NK-92 (cell line): ENCODE measurements around the gene SCN5A.

Experiments used
- DNase-seq: peaks from one replicate; lab custom pipeline; 2025; ENCODE audit not compliant: unreplicated experiment; lab: John Stamatoyannopoulos, UW

Gene SCN5A

DNA sequence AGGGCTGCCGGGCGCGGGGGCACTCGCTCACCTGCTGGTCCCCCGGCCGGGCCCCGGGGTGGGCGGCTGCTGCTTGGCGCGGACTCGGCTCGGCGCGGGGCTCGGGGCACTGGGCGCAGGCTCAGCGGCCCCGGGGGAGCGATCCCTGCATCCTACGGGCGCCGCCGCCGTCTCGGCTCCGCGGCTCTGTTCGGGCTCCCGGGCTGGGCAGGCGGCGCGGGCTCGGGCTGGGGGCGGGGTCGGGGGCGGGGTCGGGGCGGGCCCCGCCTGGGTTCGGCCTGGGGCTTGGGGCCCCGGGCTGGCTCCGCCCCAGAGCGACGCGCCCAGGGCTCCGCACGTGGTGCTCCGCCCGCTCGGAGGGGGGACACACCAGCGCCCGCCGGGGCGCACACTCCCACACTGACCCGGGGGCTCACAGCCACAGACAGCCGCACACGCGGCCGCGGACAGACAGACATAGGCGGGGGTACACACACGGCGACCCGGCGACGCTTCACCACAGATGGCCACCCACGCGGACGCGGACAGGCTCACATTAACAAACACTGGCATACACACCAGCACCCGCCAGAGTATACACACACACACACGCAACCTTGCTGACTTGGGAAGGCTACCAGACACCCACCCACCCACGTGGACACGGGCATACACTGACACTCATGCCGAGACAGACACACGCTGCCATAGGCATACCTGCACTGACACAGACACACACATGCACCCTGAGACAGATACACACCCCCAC, at the start of gene SCN5A:
Gene SCN5A, minus strand, starts transcription at position 188 of the 748 bp plus-strand sequence. CDS start 16,380 bp downstream, outside the sequence.
- DNase-seq: no peak

DNA sequence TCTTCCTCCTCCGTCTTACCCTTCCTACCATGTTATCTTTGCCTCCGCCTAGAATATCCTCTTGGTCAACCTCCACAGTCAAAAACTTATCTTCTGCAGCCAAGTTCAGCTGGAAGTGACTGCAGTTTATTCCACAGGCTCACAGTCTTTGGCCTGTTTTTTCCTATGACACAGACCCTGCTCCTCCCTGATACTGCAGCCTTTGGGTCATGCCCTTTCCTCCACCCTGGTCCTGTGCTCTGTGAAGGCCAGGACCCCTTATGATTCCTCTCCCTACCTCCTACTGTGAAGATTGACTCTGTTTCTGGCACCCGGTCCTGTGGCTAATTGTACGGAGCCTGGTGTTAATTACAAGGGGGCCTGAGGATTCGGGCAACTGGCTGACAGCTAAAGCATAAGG, 49.3 kb upstream of the SCN5A start:
- no peak for DNase-seq

DNA sequence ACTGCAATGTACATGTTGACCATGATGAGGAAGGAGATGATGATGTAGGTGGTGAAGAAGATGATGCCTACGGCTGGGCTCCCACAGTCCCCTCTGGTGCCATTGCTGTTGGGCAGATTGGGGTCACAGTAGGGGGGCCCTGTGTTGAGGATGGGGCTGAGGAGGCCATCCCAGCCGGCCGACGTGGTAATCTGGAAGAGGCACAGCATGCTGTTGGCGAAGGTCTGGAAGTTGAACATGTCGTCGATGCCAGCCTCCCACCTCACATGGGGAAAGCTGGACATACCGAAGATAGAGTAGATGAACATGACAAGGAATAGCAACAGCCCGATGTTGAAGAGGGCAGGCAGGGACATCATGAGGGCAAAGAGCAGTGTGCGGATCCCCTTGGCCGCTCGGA, 48.6 kb upstream of the SCN5A start:
- no peak for DNase-seq

DNA sequence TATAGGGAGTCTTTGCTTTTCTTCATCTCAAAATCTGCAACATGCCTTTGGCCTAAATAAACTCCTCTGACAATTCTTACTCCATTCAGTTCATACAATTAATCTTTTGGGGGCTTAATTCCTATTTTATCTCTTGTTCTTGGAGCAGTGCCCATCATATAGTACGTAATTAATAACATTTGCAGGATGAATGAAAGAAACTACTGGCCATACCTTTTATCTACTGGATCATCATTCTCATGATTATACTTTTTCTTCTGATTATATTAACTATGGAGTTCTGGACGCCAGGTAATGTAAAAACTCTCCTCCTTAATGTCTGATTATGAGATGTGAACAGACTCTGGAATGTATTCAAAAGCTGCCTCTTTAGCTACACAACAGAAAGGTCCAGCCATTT, 46.5 kb upstream of the SCN5A start:
- DNase-seq: no peak

DNA sequence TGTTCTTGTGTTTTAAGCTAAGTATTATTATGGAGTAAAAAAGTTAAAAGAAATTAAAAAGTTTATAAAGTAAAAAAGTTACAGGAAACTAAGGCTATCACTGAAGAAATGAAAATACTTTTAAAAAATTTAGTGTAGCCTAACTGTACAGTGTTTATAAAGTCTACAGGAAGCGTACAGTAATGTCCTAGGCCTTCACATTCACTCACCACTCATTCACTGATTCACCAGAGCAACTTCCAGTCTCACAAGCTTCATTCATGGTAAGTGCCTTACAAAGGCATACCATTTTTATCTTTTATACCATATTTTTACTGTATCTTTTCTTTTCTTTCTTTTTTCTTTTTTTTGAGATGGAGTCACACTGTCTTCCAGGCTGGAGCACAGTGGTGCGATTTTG, 40.7 kb upstream of the SCN5A start:
- DNase-seq: no peak

DNA sequence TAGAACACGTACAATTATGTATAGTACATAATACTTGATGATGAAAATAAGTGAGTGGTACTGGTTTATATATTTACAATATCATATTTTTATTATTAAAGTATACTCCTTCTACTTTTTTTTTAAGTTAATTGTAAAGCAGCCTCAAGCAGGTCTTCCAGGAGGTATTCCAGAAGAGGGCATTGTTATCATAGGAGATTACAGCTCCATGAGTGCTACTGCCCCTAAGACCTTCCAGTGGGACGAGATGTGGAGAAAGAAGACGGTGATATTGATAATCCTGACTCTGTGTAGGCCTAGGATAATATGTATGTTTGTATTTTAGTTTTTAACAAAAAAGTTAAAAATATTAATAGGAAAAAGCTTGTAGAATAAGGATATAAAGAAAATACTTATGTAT, 40.3 kb upstream of the SCN5A start:
- no peak for DNase-seq

DNA sequence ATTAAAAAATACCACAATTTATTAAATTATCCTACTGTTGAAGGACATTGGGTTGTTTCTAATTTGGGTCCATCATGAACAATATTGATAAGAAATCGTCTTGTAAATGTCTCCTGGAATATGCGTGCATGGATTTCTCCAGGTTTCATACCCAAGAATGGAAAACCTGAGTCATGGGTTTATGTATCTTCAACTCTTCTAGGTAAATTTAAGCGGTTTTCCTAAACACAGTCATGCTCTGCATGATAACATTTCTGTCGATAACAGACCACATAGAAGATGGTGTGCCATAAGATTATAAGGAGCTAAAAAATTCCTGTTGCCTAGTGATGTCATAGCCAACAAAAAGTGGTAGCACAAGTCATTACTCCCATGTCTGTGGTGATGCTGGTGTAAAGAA, 39.9 kb upstream of the SCN5A start:
- no peak for DNase-seq

DNA sequence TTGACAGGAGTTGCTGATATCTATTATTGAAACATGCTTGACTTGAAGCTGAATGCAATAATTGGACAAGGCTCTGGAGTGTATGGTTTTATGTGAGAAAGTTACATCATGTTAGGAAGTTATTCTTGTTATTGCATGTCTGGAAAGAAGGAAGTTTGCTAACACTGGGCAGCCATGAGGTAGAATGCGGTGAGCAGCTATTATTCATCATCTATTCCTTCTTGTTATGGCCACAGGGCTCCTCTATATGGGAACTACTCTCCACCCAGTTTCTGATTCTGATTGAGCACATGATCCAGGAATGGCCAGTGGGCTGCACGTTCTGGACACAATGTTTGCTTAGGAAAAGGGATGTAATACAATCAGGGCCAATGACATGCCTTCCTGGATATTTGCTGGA, 37.8 kb upstream of the SCN5A start:
- no peak for DNase-seq

DNA sequence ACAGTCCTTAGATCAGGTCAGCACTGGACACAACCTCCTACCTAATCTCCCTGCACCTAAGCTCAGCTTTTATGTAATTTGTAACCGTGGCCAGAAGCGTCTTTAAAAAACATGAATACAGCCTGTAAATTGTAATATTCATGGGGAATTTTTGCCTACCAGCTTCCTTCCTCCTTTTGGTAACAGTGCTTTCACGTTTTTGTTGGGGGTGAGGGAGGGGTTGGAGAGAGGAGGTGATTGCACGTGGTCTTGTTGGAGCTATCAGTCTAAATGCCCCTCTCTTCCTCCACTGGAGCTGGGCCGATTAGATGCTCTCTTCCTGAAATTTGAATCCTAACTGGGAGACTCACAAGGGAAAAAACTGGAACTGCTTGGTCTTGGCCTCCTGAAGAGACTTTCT, 35.1 kb upstream of the SCN5A start:
- no peak for DNase-seq

DNA sequence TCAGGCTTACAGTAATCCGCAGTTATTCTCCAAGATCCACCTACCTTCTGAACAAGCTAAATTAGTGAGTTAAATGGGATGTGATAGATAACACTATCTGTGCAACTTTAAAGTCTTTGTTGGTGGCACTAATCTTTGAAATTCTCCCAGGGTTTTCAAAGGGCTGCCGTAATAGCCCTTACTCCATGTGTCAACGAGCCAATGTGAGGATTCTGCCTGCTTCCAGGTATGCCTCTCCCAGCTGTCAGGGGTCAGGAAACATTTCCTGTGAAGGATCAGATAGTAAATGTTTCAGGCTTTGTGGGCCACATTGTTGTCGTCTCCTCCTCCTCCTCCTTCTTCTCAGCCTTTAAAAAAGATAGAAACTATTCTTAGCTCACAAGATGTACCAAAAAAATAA, 20.2 kb upstream of the SCN5A start:
- no peak for DNase-seq

DNA sequence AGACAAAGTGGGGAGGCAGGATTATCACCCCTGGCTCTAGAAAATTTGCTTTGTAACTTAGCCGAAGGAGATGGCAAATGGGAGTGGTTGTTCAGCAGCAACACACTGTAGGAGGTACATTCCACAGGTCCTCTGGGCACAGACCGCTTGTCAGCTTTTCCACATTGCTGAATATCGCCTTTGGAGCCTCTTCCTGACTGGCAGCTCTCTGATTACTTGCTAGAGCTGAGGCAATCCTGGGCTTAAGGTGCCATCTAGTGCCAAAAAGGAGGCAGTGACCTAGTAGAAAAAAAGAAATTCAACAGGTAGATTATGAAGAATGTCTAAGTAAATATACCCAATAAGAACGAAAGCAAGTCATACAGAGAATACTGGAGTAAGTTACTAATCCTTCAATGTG, 13.1 kb upstream of the SCN5A start:
- DNase-seq: no peak

DNA sequence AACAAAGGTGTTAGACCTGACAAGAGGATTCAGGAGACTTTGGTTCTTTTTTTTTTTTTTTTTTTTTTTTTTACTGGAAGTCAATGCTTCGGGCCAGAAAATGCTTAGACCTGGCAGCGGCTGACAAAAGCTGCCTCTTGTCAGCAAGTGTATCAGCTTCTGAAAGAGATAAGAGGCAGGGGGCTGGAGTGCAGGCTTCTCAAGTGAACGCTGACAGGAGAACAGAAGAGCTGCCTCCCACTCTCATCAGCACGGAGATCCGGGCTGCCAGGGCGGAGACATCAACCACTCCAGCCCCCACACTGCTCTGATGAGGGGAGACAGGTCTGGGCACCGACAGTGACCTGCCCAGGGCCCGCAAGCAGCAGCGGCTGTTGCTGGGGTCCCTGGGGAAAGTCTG, 9.4 kb upstream of the SCN5A start:
- no peak for DNase-seq

DNA sequence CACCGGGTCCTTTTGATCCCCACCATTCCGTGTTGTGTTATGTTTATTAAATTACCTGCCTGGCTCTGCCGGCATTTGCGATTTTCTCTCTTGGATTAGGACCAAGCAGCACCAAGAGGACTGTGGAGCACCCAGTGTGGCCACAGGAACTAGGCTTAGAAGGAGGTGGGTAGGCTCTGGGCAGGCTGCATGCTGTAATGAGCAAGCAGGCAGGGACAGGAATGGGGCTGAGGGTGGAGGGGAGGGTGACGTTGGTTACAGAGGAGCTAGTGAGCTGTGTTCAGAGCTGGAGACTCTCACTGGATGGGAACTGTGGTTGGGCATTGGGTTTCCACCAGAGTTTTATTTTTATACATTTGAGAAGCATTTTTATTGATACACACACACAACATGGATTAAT, 7.9 kb upstream of the SCN5A start:
- no peak for DNase-seq

DNA sequence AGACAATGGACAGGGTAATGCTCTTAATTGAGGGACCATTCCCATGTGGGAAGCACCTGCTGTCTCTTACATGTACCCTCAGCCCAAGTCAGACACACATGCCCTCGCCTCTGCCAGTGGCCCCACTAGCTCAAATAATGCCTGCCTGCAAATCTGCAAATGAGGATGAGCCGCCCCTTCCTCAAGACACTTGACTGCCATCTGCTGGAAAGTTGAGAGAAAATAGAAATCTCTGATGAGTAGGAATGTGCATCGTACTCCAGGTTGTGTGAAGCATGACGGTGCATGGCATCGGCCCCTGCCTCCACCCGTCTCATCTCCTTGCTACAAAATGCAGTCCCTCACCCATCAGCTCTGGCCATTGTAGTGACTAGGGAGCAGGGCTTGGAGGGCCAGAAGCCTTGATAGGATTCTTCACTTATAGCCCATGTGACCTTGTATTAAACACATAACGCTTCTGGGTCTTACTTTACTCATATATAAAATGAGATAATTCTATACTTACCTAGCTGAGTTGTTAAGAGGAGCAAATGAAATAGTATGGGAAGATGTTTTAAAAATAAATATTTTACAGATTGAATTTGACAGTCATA, 6.3 kb upstream of the SCN5A start:
- no peak for DNase-seq

DNA sequence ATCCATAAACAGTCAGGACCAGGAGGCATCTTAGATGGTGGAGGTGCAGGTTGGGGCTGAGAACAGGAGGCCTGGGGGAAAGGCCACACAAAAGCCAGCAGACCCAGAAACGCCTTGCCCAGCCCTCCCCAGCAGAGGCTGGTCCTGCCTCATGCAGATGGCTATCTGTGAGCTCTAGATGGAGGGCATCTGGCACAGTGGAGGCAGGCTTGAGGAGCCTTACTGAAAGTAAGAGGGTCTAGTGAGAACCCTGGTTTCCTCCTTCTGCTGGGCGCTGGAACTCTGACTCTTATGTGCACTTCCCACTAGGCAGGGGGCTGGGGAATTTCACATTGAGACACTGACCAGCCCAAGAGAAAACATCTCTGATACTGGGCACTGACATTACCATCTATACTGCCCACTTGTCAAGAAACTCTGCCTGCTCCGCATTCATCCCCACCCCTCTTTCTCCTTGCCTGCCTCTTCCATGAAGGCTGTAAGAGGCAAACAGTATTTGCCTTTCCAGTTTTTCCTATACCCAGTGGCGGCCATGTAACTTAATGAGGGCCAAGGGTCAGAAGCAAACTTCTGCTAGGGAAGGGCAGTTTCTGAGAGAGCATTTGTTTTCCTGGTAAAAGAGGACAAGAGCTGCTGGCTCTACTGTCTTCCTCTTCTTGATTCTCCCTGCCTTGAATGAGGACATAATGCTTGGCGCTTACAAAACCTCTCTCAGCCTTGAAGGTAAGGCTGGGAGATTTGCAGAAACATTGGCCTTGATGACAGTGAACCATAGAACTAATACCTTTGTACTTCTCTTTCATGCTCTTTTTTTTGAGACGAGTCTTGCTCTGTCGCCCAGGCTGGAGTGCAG, 4.4 kb upstream of the SCN5A start:
- DNase-seq: no peak

DNA sequence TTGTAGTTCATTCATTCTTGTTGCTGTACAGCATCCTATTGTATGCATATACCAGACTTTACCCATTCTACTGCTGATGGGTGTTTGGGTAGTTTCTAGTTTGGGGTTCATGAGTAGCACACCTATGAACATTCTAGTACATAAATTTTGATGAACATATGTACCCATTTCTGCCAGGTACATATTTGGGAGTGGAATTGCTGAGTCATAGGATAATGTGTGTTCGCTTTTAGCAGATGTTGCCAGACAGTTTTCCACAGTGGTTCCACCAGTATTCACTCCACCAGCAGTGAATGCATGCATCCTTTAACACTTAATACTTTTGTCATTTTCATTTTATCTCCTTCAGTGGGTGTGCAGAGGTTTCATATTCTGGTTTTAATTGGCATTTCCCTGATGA, 3.4 kb upstream of the SCN5A start:
- no peak for DNase-seq

DNA sequence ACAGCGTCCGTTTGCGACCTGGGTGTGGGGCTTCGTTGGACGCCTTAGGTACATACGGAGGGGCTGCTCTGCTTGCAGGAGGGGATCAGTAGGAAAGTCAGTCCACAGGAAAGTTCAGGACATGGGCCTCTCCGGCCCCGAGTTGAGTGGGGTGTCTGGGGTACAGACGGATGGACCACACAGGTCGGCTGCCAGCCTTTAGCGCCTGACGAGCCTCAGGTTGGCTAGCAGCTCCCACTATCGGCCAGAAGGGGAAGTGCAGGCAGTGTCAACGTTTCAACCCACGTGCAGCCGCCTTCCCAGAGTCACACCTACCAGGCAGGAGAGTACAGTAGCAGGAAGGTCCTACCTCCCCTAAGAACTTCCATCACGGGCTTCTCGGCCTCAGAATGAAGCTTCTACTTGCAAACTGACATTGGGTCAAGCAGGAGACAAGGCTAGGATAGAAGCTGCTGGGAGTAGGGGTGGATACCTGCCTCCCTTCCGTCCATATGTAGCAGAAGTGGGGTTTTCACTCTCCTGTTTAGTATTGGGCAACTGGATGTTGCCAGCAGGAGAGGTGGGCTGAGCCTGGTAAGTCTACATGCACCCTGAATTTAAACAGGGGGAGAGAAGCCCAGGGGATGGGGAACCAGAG, 1.8 kb upstream of the SCN5A start:
- DNase-seq: no peak

DNA sequence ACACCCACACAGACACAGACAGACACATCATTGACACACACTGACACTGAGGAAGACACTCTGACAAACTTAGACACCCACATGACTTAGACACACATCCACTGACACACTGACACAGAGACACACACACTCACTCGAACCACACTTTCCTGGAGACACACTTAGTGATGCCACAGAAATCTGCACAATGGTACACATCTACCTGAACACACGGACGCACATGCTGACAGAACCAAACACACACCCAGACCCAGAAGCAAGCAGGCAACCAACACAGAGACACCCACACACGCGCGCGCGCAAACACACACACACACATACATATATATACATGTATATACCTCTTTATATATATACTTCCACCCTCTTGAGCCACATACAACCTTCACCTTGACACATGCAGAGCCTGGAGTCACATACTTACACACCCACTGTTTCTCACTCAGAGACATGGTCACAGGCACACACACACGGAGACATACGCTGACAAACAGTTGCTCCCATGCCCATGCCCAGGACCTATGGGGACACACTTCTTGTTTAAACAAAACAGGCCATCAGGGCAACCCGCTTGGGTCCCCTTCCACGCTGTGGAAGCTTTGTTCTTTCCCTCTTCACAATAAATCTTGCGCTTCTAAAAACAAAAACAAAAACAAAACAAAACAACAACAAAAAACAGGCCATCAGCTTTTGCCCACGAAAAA, 913 bp upstream of the SCN5A start:
- DNase-seq: no peak

DNA sequence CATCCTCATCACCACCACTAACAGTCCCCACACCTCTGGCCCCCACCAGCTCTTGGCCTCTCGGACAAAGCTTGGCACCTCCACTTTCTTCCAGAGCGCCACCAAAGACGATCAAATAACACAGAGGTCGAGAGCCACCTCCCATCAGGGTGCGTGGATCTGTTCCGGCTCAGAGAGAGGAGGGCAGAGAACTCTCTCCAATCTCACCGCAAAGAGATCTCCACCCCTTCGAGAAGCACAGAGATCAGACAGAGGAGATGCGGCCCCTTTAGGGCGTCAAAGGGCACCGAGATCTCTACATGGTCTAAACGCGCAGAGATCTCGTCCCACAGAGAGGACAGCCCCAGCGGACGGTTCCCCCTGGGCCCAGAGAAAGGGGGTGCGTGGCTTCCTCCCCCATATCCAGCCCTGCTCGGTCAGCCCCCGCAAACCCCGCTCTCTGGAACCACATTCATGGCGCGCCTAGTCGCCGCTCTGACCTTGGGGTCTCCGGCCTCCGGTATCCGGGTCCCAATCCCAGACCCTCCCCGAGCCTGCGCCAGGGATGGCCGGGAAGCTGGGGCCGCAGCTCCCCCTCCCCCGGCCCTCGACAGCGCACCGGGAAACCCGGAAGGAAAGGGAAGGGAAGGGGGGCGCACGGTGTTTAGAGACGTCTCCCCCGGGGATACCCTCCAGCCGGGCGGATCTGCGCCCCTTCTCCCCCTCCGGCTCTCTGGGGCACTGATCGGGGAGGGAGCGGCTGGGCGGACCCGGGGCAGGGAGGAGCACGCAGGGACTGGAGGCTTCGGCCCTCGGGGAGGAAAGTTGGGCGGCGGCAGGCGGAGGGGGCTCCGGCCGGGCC, 608 bp downstream of the SCN5A start:
- no peak for DNase-seq

DNA sequence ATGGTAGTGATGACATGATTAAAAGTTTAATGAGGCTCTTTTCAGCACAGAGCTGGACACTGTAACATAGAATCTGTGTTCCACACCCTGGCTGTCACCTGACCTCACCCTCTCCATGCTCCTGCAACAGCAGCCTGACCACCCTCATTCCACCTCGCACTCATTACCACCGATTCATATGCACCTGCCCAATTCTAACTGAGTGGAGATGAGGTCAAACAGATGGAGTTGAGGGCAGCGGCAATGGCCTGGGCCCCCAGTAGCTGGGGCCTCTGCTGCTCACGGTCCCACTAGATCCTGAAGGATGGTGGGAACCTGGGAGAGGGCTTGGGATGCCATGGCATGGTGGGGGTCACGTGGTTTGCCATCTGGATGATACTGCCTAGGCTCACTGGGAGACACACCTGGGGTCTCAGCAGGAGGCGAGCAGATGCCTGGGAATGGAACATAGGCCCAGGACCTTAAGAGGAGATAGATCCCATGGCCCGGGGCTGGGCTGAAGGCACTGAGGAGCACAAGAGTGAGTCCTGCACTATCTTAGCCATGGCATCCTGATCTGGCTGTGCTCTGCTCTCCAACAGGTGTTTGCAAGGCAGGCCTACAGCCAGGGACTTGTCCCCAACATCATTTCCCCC, 1.3 kb downstream of the SCN5A start:
- DNase-seq: no peak
